Mucosa of rectum (tissue), 2 donors: ENCODE measurements around the gene ADGRL3.

Source experiments
- H3K27ac ChIP-seq, 2 donors: one replicate each; pipeline ENCODE4 v1.7.0; 2013; ENCODE audit warnings: inconsistent platforms in 2 of 2, low read depth in 2 of 2, low read length in 2 of 2
- H3K27me3 ChIP-seq, 2 donors: one replicate each; pipeline ENCODE4 v1.7.0; 2013; ENCODE audit warnings: low read length in 2 of 2; ENCODE audit not compliant: control insufficient read depth in 2 of 2, insufficient read depth in 2 of 2
- H3K36me3 ChIP-seq, 2 donors: one replicate each; pipeline ENCODE4 v1.7.0; 2013; ENCODE audit warnings: low read length in 2 of 2; ENCODE audit not compliant: control insufficient read depth in 2 of 2, insufficient read depth in 2 of 2
- H3K4me1 ChIP-seq, 2 donors: one replicate each; pipeline ENCODE4 v1.7.0; 2013; ENCODE audit warnings: low read length in 2 of 2, mild to moderate bottlenecking in 1 of 2; ENCODE audit not compliant: control insufficient read depth in 2 of 2, insufficient read depth in 2 of 2
- H3K4me3 ChIP-seq, 2 donors: one replicate each; pipeline ENCODE4 v1.7.0; 2013; ENCODE audit warnings: low read length in 2 of 2
- H3K9ac ChIP-seq, 2 donors: one replicate each; pipeline ENCODE4 v1.7.0; 2013; ENCODE audit warnings: low read length in 2 of 2, low read depth in 1 of 2, mild to moderate bottlenecking in 1 of 2
- H3K9me3 ChIP-seq, 2 donors: one replicate each; pipeline ENCODE4 v1.7.0; 2013; ENCODE audit warnings: low read length in 2 of 2; ENCODE audit not compliant: control insufficient read depth in 2 of 2
- donor health status: healthy.
- donor health status: Normal muscosa, but diverticular disease.

Gene ADGRL3

GRCh38 chr4:61995717-61996340 is 795.7 kb downstream of the ADGRL3 start:
- no peaks in the 10 kb centered on the region for H3K36me3 ChIP-seq
- H3K4me3 ChIP-seq: no peak overlapping the region
- no peak overlapping the region for H3K9ac ChIP-seq
- H3K27ac ChIP-seq: no peak overlapping the region
- H3K27me3 ChIP-seq: no peaks in the 10 kb centered on the region
- H3K4me1 ChIP-seq: no peaks in the 10 kb centered on the region
- H3K9me3 ChIP-seq: no peaks in the 10 kb centered on the region

DNA sequence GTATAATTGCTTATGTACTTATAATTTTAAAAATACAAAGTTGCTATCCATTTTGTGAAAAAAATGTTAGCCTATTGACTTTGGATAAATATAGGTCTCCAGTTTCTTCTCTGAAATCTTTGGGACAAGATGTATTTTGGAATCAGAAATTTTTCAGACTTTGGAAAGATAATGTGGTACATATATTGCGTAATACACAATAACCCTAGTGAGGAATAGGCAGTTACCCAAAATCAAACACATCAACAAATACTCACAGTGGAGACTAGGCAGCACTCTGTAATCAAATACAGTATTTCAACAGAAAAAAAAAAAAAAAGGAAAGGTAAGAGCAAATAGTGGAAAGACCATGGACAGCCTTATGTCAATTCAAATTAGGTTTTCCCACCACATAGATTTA is 796.8 kb downstream of the ADGRL3 start:
- H3K4me3 ChIP-seq: no peak overlapping the region
- no peak overlapping the region for H3K27ac ChIP-seq
- no peaks in the 10 kb centered on the region for H3K27me3 ChIP-seq
- H3K36me3 ChIP-seq: no peaks in the 10 kb centered on the region
- no peak overlapping the region for H3K9ac ChIP-seq
- H3K4me1 ChIP-seq: no peaks in the 10 kb centered on the region
- no peaks in the 10 kb centered on the region for H3K9me3 ChIP-seq

GRCh38 chr4:61997831-61998230 is 797.7 kb downstream of the ADGRL3 start:
- Histone ChIP-seq H3K9me3 (no peaks in the 10 kb centered on the region), H3K27me3 (no peaks in the 10 kb centered on the region), H3K4me1 (no peaks in the 10 kb centered on the region), H3K27ac (no peak overlapping the region), H3K4me3 (no peak overlapping the region), H3K36me3 (no peaks in the 10 kb centered on the region), H3K9ac (no peak overlapping the region)

GRCh38 chr4:62003695-62004094 is 803.6 kb downstream of the ADGRL3 start:
- Histone ChIP-seq H3K9ac (no peak overlapping the region), H3K27ac (no peak overlapping the region), H3K36me3 (no peaks in the 10 kb centered on the region), H3K4me1 (no peaks in the 10 kb centered on the region), H3K9me3 (no peaks in the 10 kb centered on the region), H3K27me3 (no peaks in the 10 kb centered on the region), H3K4me3 (no peak overlapping the region)

DNA sequence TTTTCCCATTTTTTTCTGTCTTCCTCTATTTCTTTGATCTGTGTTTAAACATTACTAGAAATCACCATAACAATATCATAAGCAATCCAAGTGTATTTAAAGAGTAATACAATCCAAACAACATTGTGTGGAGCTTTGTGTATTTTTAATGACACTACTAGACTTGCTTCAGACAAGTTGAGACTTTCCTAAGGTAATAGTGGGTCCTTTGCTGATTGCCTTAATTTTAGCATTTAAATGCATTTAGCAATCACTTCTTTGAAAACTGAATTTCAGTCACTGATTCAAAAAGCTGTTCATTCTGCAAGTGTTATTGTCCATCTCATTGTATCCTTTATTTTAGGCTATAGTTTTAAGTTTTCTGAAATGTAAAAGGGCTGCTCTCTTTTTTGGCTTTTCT is 804.8 kb downstream of the ADGRL3 start:
- H3K36me3 ChIP-seq: no peaks in the 10 kb centered on the region
- no peak overlapping the region for H3K4me3 ChIP-seq
- no peaks in the 10 kb centered on the region for H3K27me3 ChIP-seq
- no peaks in the 10 kb centered on the region for H3K9me3 ChIP-seq
- no peak overlapping the region for H3K9ac ChIP-seq
- H3K4me1 ChIP-seq: no peaks in the 10 kb centered on the region
- H3K27ac ChIP-seq: no peak overlapping the region

- H3K9ac ChIP-seq: no peak overlapping the region
- H3K27ac ChIP-seq: no peak overlapping the region
- no peak overlapping the region for H3K4me3 ChIP-seq
- H3K27me3 ChIP-seq: no peaks in the 10 kb centered on the region
- H3K36me3 ChIP-seq: no peaks in the 10 kb centered on the region
- no peaks in the 10 kb centered on the region for H3K9me3 ChIP-seq
- H3K4me1 ChIP-seq: no peaks in the 10 kb centered on the region
These were observed 806.0 kb downstream of the ADGRL3 start for GRCh38 chr4:62006108-62006507.

DNA sequence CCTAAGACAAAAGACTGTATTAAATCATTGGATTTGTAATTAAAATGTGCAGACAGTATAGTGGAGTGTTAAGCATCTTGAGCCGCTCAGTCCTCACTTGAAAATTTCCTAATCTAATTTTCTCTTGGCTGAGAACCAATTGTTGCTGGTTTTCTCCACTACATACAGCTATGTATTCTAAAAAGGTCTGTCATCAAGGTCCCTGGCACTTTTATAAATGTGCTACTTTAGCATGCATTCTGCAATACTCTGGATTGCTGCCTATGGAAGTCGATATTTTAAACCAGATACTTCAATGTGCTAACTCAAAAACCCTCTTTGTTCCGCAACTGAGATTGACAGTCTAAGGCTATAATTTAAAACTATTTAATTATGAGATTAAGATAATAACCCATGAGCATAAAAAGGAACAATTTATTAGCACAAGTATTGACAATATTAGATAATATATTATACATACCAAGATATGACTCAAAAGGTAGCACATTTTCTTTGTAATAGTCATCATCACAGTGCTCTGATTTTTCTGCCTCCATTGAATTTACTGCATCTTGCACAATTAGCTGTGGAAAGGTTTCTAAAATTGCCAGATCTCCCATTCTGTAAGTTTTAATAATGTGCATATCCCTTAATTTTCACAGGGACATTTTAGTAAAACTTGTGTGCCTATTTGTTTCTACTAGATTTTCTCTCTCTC is 815.1 kb downstream of the ADGRL3 start:
- no peak overlapping the region for H3K9ac ChIP-seq
- H3K4me3 ChIP-seq: no peak overlapping the region
- no peak overlapping the region for H3K27ac ChIP-seq
- H3K4me1 ChIP-seq: no peaks in the 10 kb centered on the region
- H3K36me3 ChIP-seq: no peaks in the 10 kb centered on the region
- H3K27me3 ChIP-seq: no peaks in the 10 kb centered on the region
- H3K9me3 ChIP-seq: no peaks in the 10 kb centered on the region

DNA sequence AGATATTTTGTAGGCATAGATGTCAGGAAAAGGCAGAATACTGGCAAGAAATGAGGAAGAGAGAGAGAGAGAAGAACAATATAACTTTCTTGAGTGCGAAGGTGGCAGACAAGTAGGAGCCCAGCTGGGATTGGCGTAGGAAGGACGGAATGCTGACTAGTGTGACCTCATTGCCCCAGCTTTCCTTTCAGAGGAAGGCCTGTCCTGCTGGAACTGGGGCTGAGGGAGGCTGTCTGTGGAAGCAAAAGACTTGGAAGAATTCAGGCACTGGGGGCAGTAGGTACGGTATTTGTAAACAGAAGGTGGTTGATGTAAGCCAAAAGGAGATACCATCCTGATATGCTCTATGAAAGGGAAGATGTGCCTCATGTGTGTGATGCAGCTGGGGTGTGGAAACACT is 818.4 kb downstream of the ADGRL3 start:
- no peak overlapping the region for H3K4me3 ChIP-seq
- H3K9ac ChIP-seq: no peak overlapping the region
- H3K36me3 ChIP-seq: no peaks in the 10 kb centered on the region
- H3K27me3 ChIP-seq: no peaks in the 10 kb centered on the region
- H3K4me1 ChIP-seq: no peaks in the 10 kb centered on the region
- no peak overlapping the region for H3K27ac ChIP-seq
- H3K9me3 ChIP-seq: no peaks in the 10 kb centered on the region

DNA sequence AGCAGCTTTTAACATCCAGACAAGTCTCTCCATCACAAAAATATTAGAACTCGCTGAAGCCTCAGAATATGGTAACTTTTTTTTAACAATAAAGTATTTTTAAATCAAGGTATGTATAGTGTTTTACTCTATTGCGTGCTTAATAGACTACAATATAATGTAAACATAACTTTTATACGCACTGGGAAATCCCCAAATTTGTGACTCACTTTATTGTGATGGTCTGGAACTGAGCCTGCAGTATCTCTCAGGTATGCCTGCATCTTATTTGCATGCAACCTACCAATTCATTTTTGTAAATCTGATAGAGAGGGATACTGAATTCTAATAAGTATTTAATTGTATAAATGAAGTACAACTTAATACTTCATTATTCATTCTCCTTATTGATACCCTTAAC is 823.5 kb downstream of the ADGRL3 start:
- Histone ChIP-seq H3K36me3 (no peaks in the 10 kb centered on the region), H3K9ac (no peak overlapping the region), H3K27me3 (no peaks in the 10 kb centered on the region), H3K9me3 (no peaks in the 10 kb centered on the region), H3K27ac (no peak overlapping the region), H3K4me1 (no peaks in the 10 kb centered on the region), H3K4me3 (no peak overlapping the region)

DNA sequence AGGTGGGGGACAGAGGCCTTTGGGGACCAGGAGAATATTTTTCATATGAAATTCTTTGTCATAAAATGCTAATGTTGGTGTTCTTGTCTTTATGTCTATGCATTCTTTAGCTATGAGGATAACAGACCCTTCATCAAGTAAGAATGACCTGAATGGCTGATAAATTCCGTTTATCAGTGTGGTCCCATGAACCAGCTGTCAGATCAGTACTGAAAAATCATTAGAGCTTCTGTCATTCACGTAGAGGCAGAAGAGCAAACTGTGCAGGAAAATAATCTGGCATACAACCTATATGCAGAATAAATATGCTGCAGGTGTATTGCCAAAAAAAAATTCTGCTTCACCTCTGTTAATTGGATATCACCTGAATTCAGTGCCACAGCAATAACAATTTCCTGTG is 828.6 kb downstream of the ADGRL3 start:
- no peak overlapping the region for H3K27ac ChIP-seq
- H3K36me3 ChIP-seq: no peaks in the 10 kb centered on the region
- no peaks in the 10 kb centered on the region for H3K27me3 ChIP-seq
- H3K4me3 ChIP-seq: no peak overlapping the region
- H3K9ac ChIP-seq: no peak overlapping the region
- no peaks in the 10 kb centered on the region for H3K9me3 ChIP-seq
- no peaks in the 10 kb centered on the region for H3K4me1 ChIP-seq
